Lower leg skin (tissue), 4 donors: ENCODE results near the gene CST9. TPM values are rescaled to one million over a fixed set of nuclear protein-coding genes. Genes with fewer than 3 reads are reported as not detected.

Experiments
- DNase-seq, 2 donors: peaks; one replicate each; pipeline ENCODE4 v3.0.0-alpha.2; 2019; ENCODE audit warnings: low spot score in 2 of 2
- H3K4me3 ChIP-seq: fragments of 200-600 bp; sonication (generic); 2 replicates; pipeline ENCODE4 v1.5.1; 2017; ENCODE audit warnings: mild to moderate bottlenecking, low read depth; ENCODE audit not compliant: poor library complexity, severe bottlenecking
- POLR2A ChIP-seq, 2 donors: fragments of 450-650 bp; IDR thresholded peaks; one replicate each; pipeline ENCODE4 v1.6.1; 2016 to 2017; ENCODE audit warnings: antibody characterized with exemption in 2 of 2, mild to moderate bottlenecking in 1 of 2, moderate library complexity in 1 of 2
- WGBS, 2 donors: methylation state at CpG; one replicate each; pipeline ENCODE4 v1.1.5; 2018; 5-methylcytosine and 5-hydroxymethylcytosine counted together
- intact Hi-C: fragments of 100-400 bp; cut with DNase I; formaldehyde crosslinking; loops from one replicate; pipeline ENCODE4 v1.15.0; 2023; ENCODE audit warnings: low total_unique reads
- total RNA-seq, 4 donors: library from RNA; depleted of rRNA; stranded (reverse); fragments of >200 nt; gene quantifications; one replicate each; pipeline ENCODE4 v1.1.0, GENCODE V29; 2016
- TF ChIP-seq, protein P1 (sequence below), 3 donors: fragments of 450-650 bp; IDR thresholded peaks; one replicate each; pipeline ENCODE4 v1.5.1; 2016; ENCODE audit warnings: antibody characterized with exemption in 3 of 3, mild to moderate bottlenecking in 3 of 3, moderate library complexity in 2 of 3

The CST9 gene
- total RNA-seq, 4 donors from 2014 or later, result not detected

- intact Hi-C loops, result no loop called here
- no peak for TF ChIP-seq POLR2A (IDR thresholded peaks at IDR 0.05)
- TF ChIP-seq, protein P1, sequence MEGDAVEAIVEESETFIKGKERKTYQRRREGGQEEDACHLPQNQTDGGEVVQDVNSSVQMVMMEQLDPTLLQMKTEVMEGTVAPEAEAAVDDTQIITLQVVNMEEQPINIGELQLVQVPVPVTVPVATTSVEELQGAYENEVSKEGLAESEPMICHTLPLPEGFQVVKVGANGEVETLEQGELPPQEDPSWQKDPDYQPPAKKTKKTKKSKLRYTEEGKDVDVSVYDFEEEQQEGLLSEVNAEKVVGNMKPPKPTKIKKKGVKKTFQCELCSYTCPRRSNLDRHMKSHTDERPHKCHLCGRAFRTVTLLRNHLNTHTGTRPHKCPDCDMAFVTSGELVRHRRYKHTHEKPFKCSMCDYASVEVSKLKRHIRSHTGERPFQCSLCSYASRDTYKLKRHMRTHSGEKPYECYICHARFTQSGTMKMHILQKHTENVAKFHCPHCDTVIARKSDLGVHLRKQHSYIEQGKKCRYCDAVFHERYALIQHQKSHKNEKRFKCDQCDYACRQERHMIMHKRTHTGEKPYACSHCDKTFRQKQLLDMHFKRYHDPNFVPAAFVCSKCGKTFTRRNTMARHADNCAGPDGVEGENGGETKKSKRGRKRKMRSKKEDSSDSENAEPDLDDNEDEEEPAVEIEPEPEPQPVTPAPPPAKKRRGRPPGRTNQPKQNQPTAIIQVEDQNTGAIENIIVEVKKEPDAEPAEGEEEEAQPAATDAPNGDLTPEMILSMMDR (IDR thresholded peaks at IDR 0.05), result peak in 1 of 3 donors; percentile 5
- 76 to 89% methylated on average over 11 of the region's 11 CpGs for WGBS, 2 donors
- H3K4me3 ChIP-seq, result no peak overlapping the region
- no peak for DNase-seq
These were observed 35.3 kb upstream of the CST9 start for GRCh38 chr20:23640671-23641667.

DNA sequence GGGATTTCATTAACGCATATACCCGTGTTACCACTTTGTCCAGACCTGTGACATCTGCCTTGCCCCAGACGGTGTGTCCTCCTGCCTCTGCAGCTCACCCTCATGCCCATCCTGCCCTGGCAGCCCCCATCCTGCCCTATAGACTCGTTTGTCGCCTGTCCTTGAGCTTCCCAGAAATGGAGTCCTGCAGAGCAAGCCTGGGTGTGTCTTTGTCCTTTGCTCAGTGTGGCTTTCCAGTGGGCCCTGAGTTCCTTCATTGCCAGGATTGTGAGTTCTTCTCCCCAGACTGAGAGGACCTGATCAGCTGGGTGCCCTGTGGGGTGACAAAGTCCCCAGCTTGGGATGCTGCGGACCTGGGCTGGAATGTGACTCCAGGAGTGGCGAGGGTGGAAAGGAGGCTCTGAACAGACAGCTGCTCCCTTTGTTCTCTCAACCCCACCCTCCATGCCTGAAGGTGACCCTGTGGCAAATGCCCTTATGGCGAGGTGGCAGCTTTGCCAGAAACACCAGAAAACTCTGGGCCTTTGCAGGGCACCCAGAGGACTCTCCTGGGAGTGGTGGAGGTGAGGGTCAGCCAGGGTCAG is 34.4 kb upstream of the CST9 start:
- no peak for TF ChIP-seq POLR2A (IDR thresholded peaks at IDR 0.05)
- TF ChIP-seq, protein P1 (IDR thresholded peaks at IDR 0.05), result no peak
- 77 to 80% methylated on average over 8 of the region's 8 CpGs for WGBS, 2 donors
- H3K4me3 ChIP-seq, result no peak overlapping the region
- DNase-seq, result no peak
- intact Hi-C loops, result no loop called here

DNA sequence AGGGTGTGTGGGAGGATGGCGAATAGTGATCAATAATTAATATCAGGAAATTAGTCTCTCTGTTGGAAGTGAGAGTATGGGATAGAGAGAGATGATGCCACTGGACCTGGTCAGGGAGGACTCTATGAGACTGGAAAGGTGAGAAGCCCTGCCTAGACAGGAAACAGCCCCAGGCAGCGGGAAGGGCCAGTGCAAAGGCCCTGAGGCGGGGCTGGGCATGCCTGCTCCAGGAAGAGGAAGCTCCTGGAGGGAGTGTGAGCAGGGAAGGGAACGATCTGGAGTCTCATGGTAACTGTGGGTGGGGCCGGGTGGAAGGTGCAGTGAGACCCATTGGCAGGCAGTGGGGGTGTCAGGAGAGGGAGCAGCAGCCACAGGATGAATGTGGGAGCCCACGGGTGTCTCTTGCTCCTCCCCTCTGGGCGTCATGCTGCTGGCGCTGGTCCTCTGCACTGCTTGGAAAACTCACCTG is 33.8 kb upstream of the CST9 start:
- TF ChIP-seq, protein P1 (IDR thresholded peaks at IDR 0.05), result no peak
- TF ChIP-seq POLR2A (IDR thresholded peaks at IDR 0.05), result no peak
- no peak for DNase-seq
- intact Hi-C loops, result no loop called here
- 54 to 68% methylated on average over 8 of the region's 8 CpGs for WGBS, 2 donors
- no peak overlapping the region for H3K4me3 ChIP-seq

- 63 to 65% methylated on average over 9 of the region's 9 CpGs for WGBS, 2 donors
- no peak for DNase-seq
- intact Hi-C loops, result no loop called here
- TF ChIP-seq POLR2A (IDR thresholded peaks at IDR 0.05), result no peak
- TF ChIP-seq, protein P1 (IDR thresholded peaks at IDR 0.05), result no peak
- H3K4me3 ChIP-seq, result no peak overlapping the region
These were observed 32.6 kb upstream of the CST9 start for GRCh38 chr20:23638309-23638708.

DNA sequence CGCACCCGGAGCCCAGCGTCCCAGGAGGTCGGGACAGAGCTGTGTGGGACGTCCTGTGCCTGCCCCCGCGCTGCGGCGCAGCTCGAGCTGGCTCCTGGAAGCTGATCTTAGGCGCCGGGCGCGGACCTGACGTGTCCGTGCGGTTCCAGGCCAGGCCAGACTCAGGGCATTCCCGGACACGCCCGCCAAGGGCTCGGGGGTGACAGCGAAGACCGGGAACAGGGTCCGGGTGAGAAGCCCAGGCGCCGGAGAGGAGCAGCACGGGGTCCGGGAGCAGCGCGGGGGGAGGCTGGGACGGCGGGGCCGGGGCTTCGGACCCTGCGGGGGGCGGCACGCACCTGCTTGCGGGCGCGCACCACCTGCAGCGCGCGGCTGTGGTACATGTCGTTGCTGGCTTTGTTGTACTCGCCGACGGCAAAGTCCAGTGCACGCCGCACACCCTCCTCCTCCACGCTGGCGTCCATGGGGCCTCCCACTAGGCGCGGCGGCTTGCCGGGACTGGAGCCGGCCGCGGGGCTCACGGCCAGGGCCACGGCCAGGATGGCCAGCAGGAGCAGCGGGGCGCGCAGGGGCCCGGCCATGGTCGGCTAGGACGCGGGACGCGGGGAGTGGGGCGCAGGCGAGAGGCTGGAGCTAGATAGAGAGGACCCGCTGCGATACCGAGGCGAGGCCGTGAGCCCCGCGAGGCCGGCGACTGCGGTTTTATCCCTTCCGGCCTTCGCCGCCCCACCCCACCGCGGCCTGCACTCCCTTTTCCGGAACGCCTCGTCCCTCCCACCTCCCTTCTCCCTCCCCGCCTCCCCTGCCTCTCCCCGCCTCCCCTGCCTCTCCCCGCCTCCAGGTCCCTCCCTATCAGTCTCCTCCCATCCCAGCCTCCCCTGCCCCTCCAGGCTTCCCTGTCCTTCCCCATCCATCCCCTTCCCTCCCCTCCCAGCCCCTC is 31.8 kb upstream of the CST9 start, which contains the start of gene CST3:
CST3 (minus strand) TSS at position 674 of the 940 bp plus-strand sequence; CDS start at position 581, 93 bp downstream.
- DNase-seq, result peak; percentile 90 to 98
- intact Hi-C loops, result no loop called here
- TF ChIP-seq, protein P1 (IDR thresholded peaks at IDR 0.05), result no peak
- TF ChIP-seq POLR2A (IDR thresholded peaks at IDR 0.05), result no peak
- H3K4me3 ChIP-seq, result peak within 1 kb of the TSS; percentile 90
- 1% methylated on average over 30 to 63 of the region's 92 CpGs for WGBS, 2 donors
